ENCODE results near the gene OSCAR. TPM values are rescaled to one million over a fixed set of nuclear protein-coding genes. Genes with fewer than 3 reads are reported as not detected.
A peak's percentile ranks its signal among the peaks of the same experiment; 100 is the strongest.

OSCAR gene
- total RNA-seq, 1 donor from 2014 or later, result not detected

GRCh38 chr19:54115109-54116063 is 14.8 kb upstream of the OSCAR start, which contains the start of the genes PRPF31 and TFPT:
Gene PRPF31 (plus strand): TSS chr19:54115754. CDS start chr19:54118279, 2,525 bp downstream.
Gene TFPT (minus strand): TSS chr19:54115657. CDS start chr19:54115269, 388 bp downstream.
- Mint-ChIP-seq H3K4me3 (peak within 1 kb of the TSS; percentile 91), H3K4me1 (peaks cover 25% of the 10 kb centered on the region), H3K36me3 (peaks cover 10% of the 10 kb centered on the region), H3K27ac (peak within 1 kb of the TSS; percentile 98), H3K9me3 (no peaks in the 10 kb centered on the region), H3K27me3 (ENCODE audit: low read depth) (peaks cover 2% of the 10 kb centered on the region)
- TF ChIP-seq CTCF (IDR thresholded peaks at IDR 0.05; ENCODE audit: unreplicated experiment), result peak; percentile 19
- DNase-seq (ENCODE audit: low spot score in 2 of 2, unreplicated experiment in 2 of 2), result peak; percentile 94 to 96

GRCh38 chr19:54114340-54115108 is 13.9 kb upstream of the OSCAR start:
- peak overlapping the region; percentile 98 for H3K27ac Mint-ChIP-seq
- TF ChIP-seq CTCF (IDR thresholded peaks at IDR 0.05; ENCODE audit: unreplicated experiment), result no peak
- peak overlapping the region; percentile 91 for H3K4me3 Mint-ChIP-seq
- H3K9me3 Mint-ChIP-seq, result no peaks in the 10 kb centered on the region
- peaks cover 2% of the 10 kb centered on the region for H3K27me3 Mint-ChIP-seq (ENCODE audit: low read depth)
- H3K36me3 Mint-ChIP-seq, result peaks cover 4% of the 10 kb centered on the region
- peaks cover 25% of the 10 kb centered on the region for H3K4me1 Mint-ChIP-seq
- no peak for DNase-seq (ENCODE audit: low spot score in 2 of 2, unreplicated experiment in 2 of 2)

GRCh38 chr19:54109651-54110050 is 9.0 kb upstream of the OSCAR start:
- Mint-ChIP-seq H3K4me3 (no peak overlapping the region), H3K4me1 (peaks cover 7% of the 10 kb centered on the region), H3K27me3 (ENCODE audit: low read depth) (no peaks in the 10 kb centered on the region), H3K36me3 (peaks cover 18% of the 10 kb centered on the region), H3K9me3 (no peaks in the 10 kb centered on the region), H3K27ac (no peak overlapping the region)
- TF ChIP-seq CTCF (IDR thresholded peaks at IDR 0.05; ENCODE audit: unreplicated experiment), result no peak
- DNase-seq (ENCODE audit: low spot score in 2 of 2, unreplicated experiment in 2 of 2), result no peak

GRCh38 chr19:54108496-54108895 is 7.9 kb upstream of the OSCAR start:
- H3K9me3 Mint-ChIP-seq, result no peaks in the 10 kb centered on the region
- H3K27ac Mint-ChIP-seq, result no peak overlapping the region
- no peaks in the 10 kb centered on the region for H3K27me3 Mint-ChIP-seq (ENCODE audit: low read depth)
- TF ChIP-seq CTCF (IDR thresholded peaks at IDR 0.05; ENCODE audit: unreplicated experiment), result no peak
- no peak for DNase-seq (ENCODE audit: low spot score in 2 of 2, unreplicated experiment in 2 of 2)
- peaks cover under 1% of the 10 kb centered on the region for H3K4me1 Mint-ChIP-seq
- no peak overlapping the region for H3K4me3 Mint-ChIP-seq
- H3K36me3 Mint-ChIP-seq, result peaks cover 18% of the 10 kb centered on the region

GRCh38 chr19:54107876-54108490 is 7.4 kb upstream of the OSCAR start:
- TF ChIP-seq CTCF (IDR thresholded peaks at IDR 0.05; ENCODE audit: unreplicated experiment), result no peak
- Mint-ChIP-seq H3K4me3 (no peak overlapping the region), H3K36me3 (peaks cover 18% of the 10 kb centered on the region), H3K9me3 (no peaks in the 10 kb centered on the region), H3K27me3 (ENCODE audit: low read depth) (no peaks in the 10 kb centered on the region), H3K4me1 (peaks cover 4% of the 10 kb centered on the region), H3K27ac (no peak overlapping the region)
- no peak for DNase-seq (ENCODE audit: low spot score in 2 of 2, unreplicated experiment in 2 of 2)

Data from mesothelial cell of epicardium (in vitro differentiated cells).